A549 (cell line): ENCODE measurements around the gene KPNA3.

ENCODE experiments used
- ATOH8 ChIP-seq: fragments of 250-450 bp; sonication (Bioruptor Pico); IDR thresholded peaks from 2 replicates; pipeline ENCODE4 v1.5.0; 2020; ENCODE audit warnings: low read depth, mild to moderate bottlenecking, moderate library complexity
- CTCF ChIP-seq: fragments of >200 bp; sonication (Bioruptor Twin); formaldehyde crosslinking; IDR thresholded peaks from 3 replicates; pipeline ENCODE4 v1.5.1; 2016
- EHF ChIP-seq: fragments of 250-450 bp; sonication (Bioruptor Pico); IDR thresholded peaks from 2 replicates; pipeline ENCODE4 v1.5.0; 2020; ENCODE audit warnings: mild to moderate bottlenecking
- EP300 ChIP-seq, 2 experiments: fragments of >200 bp; sonication (Bioruptor Twin); formaldehyde crosslinking; IDR thresholded peaks; 2 replicates in 1 of 2; 3 replicates in 1 of 2; pipeline ENCODE4 v1.6.1; 2016 to 2017
- KDM1A ChIP-seq: fragments of 200-600 bp; sonication (generic); IDR thresholded peaks from 2 replicates; pipeline ENCODE4 v1.6.1; 2016; ENCODE audit warnings: low read depth, mild to moderate bottlenecking
- RAD21 ChIP-seq, 2 experiments: fragments of >200 bp in 1 of 2; sonication (Bioruptor Twin) in 1 of 2; formaldehyde crosslinking in 1 of 2; IDR thresholded peaks in 1 of 2; conservative IDR thresholded peaks in 1 of 2; 2 replicates in 1 of 2; 3 replicates in 1 of 2; pipeline ENCODE4 v1.6.1; 2012 to 2018; ENCODE audit warnings: inconsistent platforms in 1 of 2
- REST ChIP-seq: fragments of 200-600 bp; sonication (generic); IDR thresholded peaks from 2 replicates; pipeline ENCODE4 v1.6.1; 2016; ENCODE audit warnings: antibody characterized with exemption, mild to moderate bottlenecking, moderate library complexity

- no peak for TF ChIP-seq RAD21 (conservative IDR thresholded peaks at IDR 0.05 in 1 of 2, IDR thresholded peaks at IDR 0.05 in 1 of 2)
- no peak for TF ChIP-seq CTCF
- no peak for TF ChIP-seq REST
- no peak for TF ChIP-seq EP300 (IDR thresholded peaks at IDR 0.05)
- no peak for TF ChIP-seq EHF
- TF ChIP-seq ATOH8 = no peak
- TF ChIP-seq KDM1A = no peak
These were observed 60.7 kb downstream of the KPNA3 start for GRCh38 chr13:49731766-49732165.
